Fibroblast of pulmonary artery (primary cell): ENCODE results near the gene LEF1.

Source experiments
- DNase-seq: peaks from one replicate; pipeline ENCODE4 v3.0.0-alpha.2; 2010; ENCODE audit warnings: low read depth
- H3K4me3 ChIP-seq: replicated peaks from 2 replicates; pipeline ENCODE4 v1.5.1; 2011; ENCODE audit warnings: low read depth, mild to moderate bottlenecking, control low read depth, low read length, moderate library complexity
- CTCF ChIP-seq: IDR thresholded peaks from 2 replicates; pipeline ENCODE4 v1.5.1; 2011; ENCODE audit warnings: mild to moderate bottlenecking, control low read depth, low read length, inconsistent platforms; ENCODE audit errors: missing control alignments

LEF1 gene

GRCh38 chr4:108165586-108165985 lies 3.1 kb downstream of the LEF1 start:
- H3K4me3 ChIP-seq = no peak overlapping the region
- no peak for TF ChIP-seq CTCF
- DNase-seq = no peak

GRCh38 chr4:108163351-108163750 lies 5.4 kb downstream of the LEF1 start:
- no peak overlapping the region for H3K4me3 ChIP-seq
- no peak for DNase-seq
- no peak for TF ChIP-seq CTCF

- no peak overlapping the region for H3K4me3 ChIP-seq
- DNase-seq = no peak
- no peak for TF ChIP-seq CTCF
Observed at GRCh38 chr4:108160741-108161352, 7.9 kb downstream of the LEF1 start.

- TF ChIP-seq CTCF = no peak
- DNase-seq = no peak
- H3K4me3 ChIP-seq = no peak overlapping the region
Observed at GRCh38 chr4:108159845-108160244, 8.9 kb downstream of the LEF1 start.

GRCh38 chr4:108157655-108158054 lies 11.1 kb downstream of the LEF1 start:
- no peak for TF ChIP-seq CTCF
- H3K4me3 ChIP-seq = no peak overlapping the region
- DNase-seq = no peak

GRCh38 chr4:108156391-108156790 lies 12.3 kb downstream of the LEF1 start:
- DNase-seq = no peak
- no peak for TF ChIP-seq CTCF
- no peak overlapping the region for H3K4me3 ChIP-seq

GRCh38 chr4:108155373-108155772 lies 13.4 kb downstream of the LEF1 start:
- no peak for TF ChIP-seq CTCF
- DNase-seq = no peak
- no peak overlapping the region for H3K4me3 ChIP-seq
